ENCODE measurements around the gene GGCX.
"Not testable (repeated sequence)": the region's sequence is repeated elsewhere in the genome, so short reads cannot be mapped to it uniquely, and the experiment has no call there.

Gene GGCX

GRCh38 chr2:85593023-85593422, 31.7 kb upstream of the GGCX start:
- no peak for DNase-seq

GRCh38 chr2:85592299-85592698, 31.0 kb upstream of the GGCX start:
- not testable (repeated sequence) for DNase-seq

- no peak for DNase-seq
Measured at GRCh38 chr2:85591563-85591962, 30.3 kb upstream of the GGCX start.

- DNase-seq, result no peak
Measured at GRCh38 chr2:85590950-85591349, 29.7 kb upstream of the GGCX start.

GRCh38 chr2:85589982-85590791, 28.9 kb upstream of the GGCX start:
- no peak for DNase-seq

- no peak for DNase-seq
Measured at GRCh38 chr2:85589181-85589580, 27.9 kb upstream of the GGCX start.

GRCh38 chr2:85588645-85589044, 27.4 kb upstream of the GGCX start:
- DNase-seq, result no peak

- DNase-seq, result no peak
Measured at GRCh38 chr2:85588236-85588635, 26.9 kb upstream of the GGCX start.

- DNase-seq, result no peak
Measured at GRCh38 chr2:85585781-85586105, 24.4 kb upstream of the GGCX start.

GRCh38 chr2:85584857-85585780, 23.8 kb upstream of the GGCX start:
- DNase-seq, result peak; percentile 27

GRCh38 chr2:85584354-85584856, 23.1 kb upstream of the GGCX start, which contains the start of gene VAMP5:
VAMP5 (plus strand) TSS chr2:85584431; CDS start chr2:85584491, 60 bp downstream.
- no peak for DNase-seq

- DNase-seq, result no peak
Measured at GRCh38 chr2:85583667-85584353, 22.5 kb upstream of the GGCX start.

- DNase-seq, result no peak
Measured at GRCh38 chr2:85582492-85582891, 21.2 kb upstream of the GGCX start.

GRCh38 chr2:85580206-85580605, 18.9 kb upstream of the GGCX start:
- no peak for DNase-seq

GRCh38 chr2:85579266-85579935, 18.1 kb upstream of the GGCX start:
- DNase-seq, result no peak

- no peak for DNase-seq
Measured at GRCh38 chr2:85578243-85579180, 17.2 kb upstream of the GGCX start.

- DNase-seq, result no peak
Measured at GRCh38 chr2:85577386-85578242, 16.3 kb upstream of the GGCX start, which contains the start of gene VAMP8. VAMP8 (plus strand) TSS chr2:85577586; CDS start chr2:85577647, 61 bp downstream.

- no peak for DNase-seq
Measured at GRCh38 chr2:85577063-85577385, 15.7 kb upstream of the GGCX start.

GRCh38 chr2:85575739-85576138, 14.4 kb upstream of the GGCX start:
- DNase-seq, result no peak

GRCh38 chr2:85566265-85566664, 5.0 kb upstream of the GGCX start:
- DNase-seq, result no peak
